NCI-H226 (cell line): ENCODE results near the gene ZEB2.

Source experiments
- DNase-seq: peaks from one replicate; pipeline ENCODE4 v3.0.0-alpha.2; 2015

ZEB2 gene

GRCh38 chr2:144414324-144414845 is 105.5 kb downstream of the ZEB2 start:
- DNase-seq, result peak; percentile 73

GRCh38 chr2:144412709-144413108 is 107.2 kb downstream of the ZEB2 start:
- DNase-seq, result no peak

- no peak for DNase-seq
Observed at GRCh38 chr2:144411473-144411872, 108.4 kb downstream of the ZEB2 start.

GRCh38 chr2:144409241-144409640 is 110.7 kb downstream of the ZEB2 start:
- DNase-seq, result no peak

GRCh38 chr2:144407262-144407661 is 112.7 kb downstream of the ZEB2 start:
- DNase-seq, result no peak

- DNase-seq, result no peak
Observed at GRCh38 chr2:144405982-144406788, 113.7 kb downstream of the ZEB2 start.

- no peak for DNase-seq
Observed at GRCh38 chr2:144405321-144405720, 114.6 kb downstream of the ZEB2 start.

GRCh38 chr2:144404586-144405314 is 115.2 kb downstream of the ZEB2 start:
- DNase-seq, result no peak

GRCh38 chr2:144403933-144404332 is 116.0 kb downstream of the ZEB2 start:
- DNase-seq, result no peak

- no peak for DNase-seq
Observed at GRCh38 chr2:144402251-144402650, 117.7 kb downstream of the ZEB2 start.

- DNase-seq, result no peak
Observed at GRCh38 chr2:144401036-144401435, 118.9 kb downstream of the ZEB2 start.

GRCh38 chr2:144396318-144396717 is 123.6 kb downstream of the ZEB2 start:
- DNase-seq, result no peak

GRCh38 chr2:144390424-144391020 is 129.4 kb downstream of the ZEB2 start:
- no peak for DNase-seq

GRCh38 chr2:144389930-144390311 is 130.0 kb downstream of the ZEB2 start:
- no peak for DNase-seq

GRCh38 chr2:144389151-144389929 is 130.6 kb downstream of the ZEB2 start:
- no peak for DNase-seq

- no peak for DNase-seq
Observed at GRCh38 chr2:144385381-144385780, 134.5 kb downstream of the ZEB2 start.

GRCh38 chr2:144383571-144384100 is 136.3 kb downstream of the ZEB2 start:
- no peak for DNase-seq

- DNase-seq, result no peak
Observed at GRCh38 chr2:144382849-144383248, 137.1 kb downstream of the ZEB2 start.

- no peak for DNase-seq
Observed at GRCh38 chr2:144381716-144382115, 138.2 kb downstream of the ZEB2 start.

- DNase-seq, result no peak
Observed at GRCh38 chr2:144379851-144380311, 140.0 kb downstream of the ZEB2 start.

GRCh38 chr2:144378551-144378950 is 141.4 kb downstream of the ZEB2 start:
- DNase-seq, result no peak

- peak; percentile 36 for DNase-seq
Observed at GRCh38 chr2:144377914-144378313, 142.0 kb downstream of the ZEB2 start.
